Suppressor macrophage treated with lipopolysaccharide for 1 hour (primary cell): Measurements from ENCODE around the gene TFDP1.

Experiments
- DNase-seq, 3 donors: peaks; one replicate each; pipeline ENCODE4 v3.0.0-alpha.2; 2020 to 2022

Gene TFDP1

GRCh38 chr13:113653264-113654174, 69.0 kb downstream of the TFDP1 start:
- no peak for DNase-seq

- DNase-seq = no peak
Measured at GRCh38 chr13:113654175-113654560, 69.6 kb downstream of the TFDP1 start.

- DNase-seq = no peak
Measured at GRCh38 chr13:113654591-113655345, 70.2 kb downstream of the TFDP1 start.

- DNase-seq = no peak
Measured at GRCh38 chr13:113655346-113656002, 70.9 kb downstream of the TFDP1 start.

- DNase-seq = no peak
Measured at GRCh38 chr13:113656003-113656588, 71.5 kb downstream of the TFDP1 start.

- no peak for DNase-seq
Measured at GRCh38 chr13:113656831-113657671, 72.5 kb downstream of the TFDP1 start.

GRCh38 chr13:113657851-113658741, 73.5 kb downstream of the TFDP1 start, which contains the start of gene ATP4B:
TSS of gene ATP4B (minus strand) at chr13:113658198. CDS start at chr13:113658144, 54 bp downstream.
- no peak for DNase-seq

GRCh38 chr13:113658836-113659235, 74.3 kb downstream of the TFDP1 start:
- DNase-seq = no peak

- DNase-seq = no peak
Measured at GRCh38 chr13:113659337-113659736, 74.8 kb downstream of the TFDP1 start.

GRCh38 chr13:113660066-113660465, 75.5 kb downstream of the TFDP1 start:
- DNase-seq = no peak

- no peak for DNase-seq
Measured at GRCh38 chr13:113661509-113661908, 77.0 kb downstream of the TFDP1 start.

GRCh38 chr13:113663934-113664333, 79.4 kb downstream of the TFDP1 start:
- no peak for DNase-seq

- no peak for DNase-seq
Measured at GRCh38 chr13:113664751-113665596, 80.4 kb downstream of the TFDP1 start.

GRCh38 chr13:113665597-113666328, 81.2 kb downstream of the TFDP1 start:
- peak in 1 of 3 donors; percentile 23 for DNase-seq

GRCh38 chr13:113666329-113666670, 81.7 kb downstream of the TFDP1 start:
- no peak for DNase-seq

GRCh38 chr13:113666951-113667701, 82.6 kb downstream of the TFDP1 start, which contains the start of gene GRK1:
TSS of gene GRK1 (plus strand) at chr13:113667219. CDS start at chr13:113667387, 168 bp downstream.
- DNase-seq = no peak

- no peak for DNase-seq
Measured at GRCh38 chr13:113667771-113668490, 83.4 kb downstream of the TFDP1 start.
